ENCODE measurements around the gene C1QTNF9B. TPM values are rescaled to one million over a fixed set of nuclear protein-coding genes. Genes with fewer than 3 reads are reported as not detected.

The C1QTNF9B gene
- total and polyA plus RNA-seq, 2 experiments from 2014 or later = 0.27 to 0.28 TPM

DNA sequence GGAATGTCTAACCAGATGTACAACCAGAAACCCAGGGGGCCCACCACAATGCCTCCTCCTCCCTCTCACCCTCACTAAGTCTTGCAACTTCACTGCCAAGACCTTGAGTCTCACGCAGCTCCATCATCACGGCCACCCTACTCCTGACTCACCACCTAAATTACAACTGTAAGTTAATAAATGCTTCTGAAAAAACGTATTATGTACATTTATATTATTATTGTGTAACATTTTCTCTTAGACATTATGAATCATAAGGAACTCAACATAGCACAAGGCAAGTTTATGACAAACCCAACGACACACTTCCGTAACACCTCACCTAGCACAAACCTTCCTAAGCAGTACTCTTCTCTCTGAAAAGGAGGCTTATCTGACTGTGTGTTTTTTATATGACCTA lies 28.8 kb downstream of the C1QTNF9B start (continued):
- TF ChIP-seq, protein P1, sequence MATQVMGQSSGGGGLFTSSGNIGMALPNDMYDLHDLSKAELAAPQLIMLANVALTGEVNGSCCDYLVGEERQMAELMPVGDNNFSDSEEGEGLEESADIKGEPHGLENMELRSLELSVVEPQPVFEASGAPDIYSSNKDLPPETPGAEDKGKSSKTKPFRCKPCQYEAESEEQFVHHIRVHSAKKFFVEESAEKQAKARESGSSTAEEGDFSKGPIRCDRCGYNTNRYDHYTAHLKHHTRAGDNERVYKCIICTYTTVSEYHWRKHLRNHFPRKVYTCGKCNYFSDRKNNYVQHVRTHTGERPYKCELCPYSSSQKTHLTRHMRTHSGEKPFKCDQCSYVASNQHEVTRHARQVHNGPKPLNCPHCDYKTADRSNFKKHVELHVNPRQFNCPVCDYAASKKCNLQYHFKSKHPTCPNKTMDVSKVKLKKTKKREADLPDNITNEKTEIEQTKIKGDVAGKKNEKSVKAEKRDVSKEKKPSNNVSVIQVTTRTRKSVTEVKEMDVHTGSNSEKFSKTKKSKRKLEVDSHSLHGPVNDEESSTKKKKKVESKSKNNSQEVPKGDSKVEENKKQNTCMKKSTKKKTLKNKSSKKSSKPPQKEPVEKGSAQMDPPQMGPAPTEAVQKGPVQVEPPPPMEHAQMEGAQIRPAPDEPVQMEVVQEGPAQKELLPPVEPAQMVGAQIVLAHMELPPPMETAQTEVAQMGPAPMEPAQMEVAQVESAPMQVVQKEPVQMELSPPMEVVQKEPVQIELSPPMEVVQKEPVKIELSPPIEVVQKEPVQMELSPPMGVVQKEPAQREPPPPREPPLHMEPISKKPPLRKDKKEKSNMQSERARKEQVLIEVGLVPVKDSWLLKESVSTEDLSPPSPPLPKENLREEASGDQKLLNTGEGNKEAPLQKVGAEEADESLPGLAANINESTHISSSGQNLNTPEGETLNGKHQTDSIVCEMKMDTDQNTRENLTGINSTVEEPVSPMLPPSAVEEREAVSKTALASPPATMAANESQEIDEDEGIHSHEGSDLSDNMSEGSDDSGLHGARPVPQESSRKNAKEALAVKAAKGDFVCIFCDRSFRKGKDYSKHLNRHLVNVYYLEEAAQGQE (IDR thresholded peaks at IDR 0.05; ENCODE audit: unreplicated experiment) = no peak
- TF ChIP-seq JUNB (IDR thresholded peaks at IDR 0.05; ENCODE audit: unreplicated experiment) (no peak), ZNF114 (CRISPR knock-in tag; IDR thresholded peaks at IDR 0.05) (no peak), STAT1 (IDR thresholded peaks at IDR 0.05; ENCODE audit: unreplicated experiment) (no peak), EZH2phosphoT487 (IDR thresholded peaks at IDR 0.05; ENCODE audit: unreplicated experiment) (no peak), ZNF331 (CRISPR knock-in tag; IDR thresholded peaks at IDR 0.05; ENCODE audit: low read depth) (no peak)
- TF ChIP-seq, protein P2, sequence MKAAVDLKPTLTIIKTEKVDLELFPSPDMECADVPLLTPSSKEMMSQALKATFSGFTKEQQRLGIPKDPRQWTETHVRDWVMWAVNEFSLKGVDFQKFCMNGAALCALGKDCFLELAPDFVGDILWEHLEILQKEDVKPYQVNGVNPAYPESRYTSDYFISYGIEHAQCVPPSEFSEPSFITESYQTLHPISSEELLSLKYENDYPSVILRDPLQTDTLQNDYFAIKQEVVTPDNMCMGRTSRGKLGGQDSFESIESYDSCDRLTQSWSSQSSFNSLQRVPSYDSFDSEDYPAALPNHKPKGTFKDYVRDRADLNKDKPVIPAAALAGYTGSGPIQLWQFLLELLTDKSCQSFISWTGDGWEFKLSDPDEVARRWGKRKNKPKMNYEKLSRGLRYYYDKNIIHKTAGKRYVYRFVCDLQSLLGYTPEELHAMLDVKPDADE (IDR thresholded peaks at IDR 0.05) = no peak

DNA sequence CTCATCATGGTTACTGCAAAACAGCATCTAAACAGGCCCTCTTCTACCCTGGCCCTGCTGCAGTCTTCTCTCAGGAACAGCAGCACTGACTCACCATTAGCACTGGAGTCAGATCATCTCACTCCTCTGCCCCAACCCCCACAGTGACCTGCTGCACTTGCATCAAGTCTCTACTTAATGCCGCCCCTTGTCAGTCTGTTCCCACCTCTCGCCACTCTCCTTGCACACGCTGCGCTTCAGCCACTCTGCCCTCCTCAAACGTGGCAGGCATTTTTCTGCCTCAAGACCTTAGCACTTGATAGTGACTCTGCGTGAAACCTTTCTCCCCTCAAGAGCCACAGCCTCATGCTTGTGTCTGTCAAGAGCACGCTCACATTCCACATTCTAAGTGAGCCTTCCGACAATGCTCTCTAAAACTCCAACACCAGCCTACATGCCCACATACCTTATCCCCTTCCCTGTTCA lies 30.2 kb downstream of the C1QTNF9B start:
- no peak overlapping the region for H2AFZ ChIP-seq

More for the DNA sequence above, 30.2 kb downstream of the C1QTNF9B start:
- no peaks in the 10 kb centered on the region for H3K36me3 Mint-ChIP-seq (ENCODE audit: low read depth)
- no peak overlapping the region for H3K27ac ChIP-seq (ENCODE audit: low read depth)
- H3F3A ChIP-seq (replicated peaks; ENCODE audit: low read depth) = no peaks in the 10 kb centered on the region
- H3K36me3 ChIP-seq (ENCODE audit: insufficient read depth) = no peaks in the 10 kb centered on the region
- no peak overlapping the region for H3K27ac Mint-ChIP-seq
- H3K27me3 Mint-ChIP-seq (ENCODE audit: insufficient read depth, low read depth, poor library complexity) = no peaks in the 10 kb centered on the region
- no peaks in the 10 kb centered on the region for H3K79me2 ChIP-seq (replicated peaks; ENCODE audit: insufficient read depth)
- H3K4me1 ChIP-seq (ENCODE audit: insufficient read depth) = no peaks in the 10 kb centered on the region
- no peaks in the 10 kb centered on the region for H4K20me1 ChIP-seq (replicated peaks; ENCODE audit: insufficient read depth)
- TF ChIP-seq CREB1 (CRISPR knock-in tag; IDR thresholded peaks at IDR 0.05; ENCODE audit: low read depth) (no peak), JUNB (IDR thresholded peaks at IDR 0.05; ENCODE audit: unreplicated experiment) (no peak), POLR2AphosphoS5 (IDR thresholded peaks at IDR 0.05; ENCODE audit: low read depth) (no peak)
- TF ChIP-seq, protein P2 (IDR thresholded peaks at IDR 0.05) = no peak
- no peaks in the 10 kb centered on the region for H3K9me3 Mint-ChIP-seq
- DNase-seq (ENCODE audit: low spot score) = no peak
- H3K4me3 ChIP-seq = no peak overlapping the region
- H3K9me2 ChIP-seq (ENCODE audit: insufficient read depth) = no peaks in the 10 kb centered on the region
- ATAC-seq = peak; percentile 70
- no peaks in the 10 kb centered on the region for H3K4me1 Mint-ChIP-seq
- H3K4me3 Mint-ChIP-seq = no peak overlapping the region
- no peaks in the 10 kb centered on the region for H3K27me3 ChIP-seq (ENCODE audit: insufficient read depth)
- H3K4me2 ChIP-seq = no peak overlapping the region

Measured in GM23338 (cell line).